Prostate gland (tissue), 2 donors: Measurements from ENCODE around the gene DAP.

ENCODE experiments used
- POLR2A ChIP-seq: fragments of 450-650 bp; IDR thresholded peaks from one replicate; pipeline ENCODE4 v1.6.1; 2016; ENCODE audit warnings: antibody characterized with exemption, mild to moderate bottlenecking
- POLR2AphosphoS5 ChIP-seq: sonication (generic); formaldehyde crosslinking; IDR thresholded peaks from one replicate; pipeline ENCODE4 v1.6.1; 2017; ENCODE audit warnings: antibody characterized with exemption
- TF ChIP-seq, protein P1 (sequence below), 4 experiments: fragments of 200-600 bp in 2 of 4; fragments of 450-650 bp in 2 of 4; sonication (generic) in 2 of 4; IDR thresholded peaks; 1 replicate in 3 of 4; 2 replicates in 1 of 4; pipeline ENCODE4 v1.5.1; 2016 to 2019; ENCODE audit warnings: antibody characterized with exemption in 4 of 4, mild to moderate bottlenecking in 2 of 4, moderate library complexity in 2 of 4

DNA sequence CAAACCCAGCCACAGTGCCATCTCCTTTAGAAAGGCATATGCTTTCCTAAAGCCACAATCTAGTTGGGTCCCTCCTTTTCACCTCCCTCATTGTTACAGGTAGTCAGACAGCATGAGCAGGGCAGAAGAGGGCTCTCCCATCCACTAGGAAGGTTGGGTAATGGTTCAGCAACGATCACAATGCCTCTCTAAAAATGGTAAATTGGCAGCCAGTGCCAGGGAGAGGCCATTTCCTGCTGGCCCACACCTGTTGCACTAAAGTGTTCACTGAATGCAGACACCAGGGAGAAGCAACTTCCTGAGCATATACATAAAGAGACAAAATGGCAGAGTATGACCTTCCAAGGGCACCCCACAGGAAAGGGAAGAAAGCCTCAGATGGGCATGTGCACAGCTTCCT, 31.3 kb upstream of the DAP start:
- TF ChIP-seq, protein P1, sequence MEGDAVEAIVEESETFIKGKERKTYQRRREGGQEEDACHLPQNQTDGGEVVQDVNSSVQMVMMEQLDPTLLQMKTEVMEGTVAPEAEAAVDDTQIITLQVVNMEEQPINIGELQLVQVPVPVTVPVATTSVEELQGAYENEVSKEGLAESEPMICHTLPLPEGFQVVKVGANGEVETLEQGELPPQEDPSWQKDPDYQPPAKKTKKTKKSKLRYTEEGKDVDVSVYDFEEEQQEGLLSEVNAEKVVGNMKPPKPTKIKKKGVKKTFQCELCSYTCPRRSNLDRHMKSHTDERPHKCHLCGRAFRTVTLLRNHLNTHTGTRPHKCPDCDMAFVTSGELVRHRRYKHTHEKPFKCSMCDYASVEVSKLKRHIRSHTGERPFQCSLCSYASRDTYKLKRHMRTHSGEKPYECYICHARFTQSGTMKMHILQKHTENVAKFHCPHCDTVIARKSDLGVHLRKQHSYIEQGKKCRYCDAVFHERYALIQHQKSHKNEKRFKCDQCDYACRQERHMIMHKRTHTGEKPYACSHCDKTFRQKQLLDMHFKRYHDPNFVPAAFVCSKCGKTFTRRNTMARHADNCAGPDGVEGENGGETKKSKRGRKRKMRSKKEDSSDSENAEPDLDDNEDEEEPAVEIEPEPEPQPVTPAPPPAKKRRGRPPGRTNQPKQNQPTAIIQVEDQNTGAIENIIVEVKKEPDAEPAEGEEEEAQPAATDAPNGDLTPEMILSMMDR (IDR thresholded peaks at IDR 0.05): no peak
- TF ChIP-seq POLR2A (no peak), POLR2AphosphoS5 (no peak)
